ENCODE data around the gene SH3PXD2B.
"Not testable (repeated sequence)": the region's sequence is repeated elsewhere in the genome, so short reads cannot be mapped to it uniquely, and the experiment has no call there.

GRCh38 chr5:172409477-172409876 lies 44.8 kb downstream of the SH3PXD2B start:
- not testable (repeated sequence) for TF ChIP-seq SMARCC2 (IDR thresholded peaks at IDR 0.05); ZBTB33 (CRISPR knock-in tag; IDR thresholded peaks at IDR 0.05); FOSL1 (CRISPR knock-in tag; IDR thresholded peaks at IDR 0.05; ENCODE audit: borderline replicate concordance); ZNF331 (CRISPR knock-in tag; IDR thresholded peaks at IDR 0.05); TERF1 (CRISPR knock-in tag; IDR thresholded peaks at IDR 0.05); KMT2B (CRISPR knock-in tag; IDR thresholded peaks at IDR 0.05)
